ENCODE data around the gene MYMX.
"Not testable (repeated sequence)": the region's sequence is repeated elsewhere in the genome, so short reads cannot be mapped to it uniquely, and the experiment has no call there.

The MYMX gene

GRCh38 chr6:44188819-44189218 is 27.9 kb upstream of the MYMX start:
- no peak for DNase-seq

- DNase-seq, result no peak
These were observed 27.5 kb upstream of the MYMX start for GRCh38 chr6:44189257-44189656.

DNA sequence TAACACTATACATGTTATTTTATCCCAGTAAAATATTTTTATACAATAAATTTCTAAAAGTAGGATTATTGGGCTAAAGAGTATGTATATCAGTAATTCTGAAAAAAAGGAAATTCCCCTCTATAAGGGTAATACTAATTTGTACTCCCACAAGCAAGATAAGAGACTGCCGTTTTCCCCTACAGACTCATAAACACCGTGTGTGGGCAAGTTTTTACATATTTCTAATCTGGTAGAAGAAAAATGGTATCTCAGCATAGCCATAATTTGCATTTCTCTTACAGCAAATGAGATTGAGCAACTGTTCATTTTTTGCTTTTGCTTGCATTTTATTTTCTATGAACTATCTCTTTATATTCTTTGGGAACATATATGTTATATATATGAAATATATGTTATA is 26.0 kb upstream of the MYMX start:
- DNase-seq, result no peak

GRCh38 chr6:44192428-44193041 is 24.2 kb upstream of the MYMX start:
- no peak for DNase-seq

GRCh38 chr6:44193307-44193910 is 23.3 kb upstream of the MYMX start:
- no peak for DNase-seq

DNA sequence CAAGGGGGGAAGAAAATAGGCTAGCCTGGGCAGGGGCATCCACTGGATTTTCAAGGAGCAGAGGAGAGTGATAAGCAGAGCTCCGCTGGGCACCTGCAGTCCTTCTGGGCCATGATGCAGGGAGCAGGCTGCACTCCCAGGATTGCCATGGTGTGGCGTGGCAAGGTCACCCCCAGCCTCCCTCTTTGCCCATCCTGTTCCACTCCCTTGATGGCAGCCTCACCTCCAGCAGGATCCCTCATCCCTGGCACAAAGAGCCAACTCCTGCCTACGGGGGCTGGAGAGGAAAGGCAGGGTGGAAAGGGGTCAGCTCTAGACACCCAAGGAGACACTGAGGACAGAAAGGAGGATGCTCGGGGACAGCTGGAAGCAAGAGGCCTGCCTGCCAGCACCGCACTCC is 22.4 kb upstream of the MYMX start:
- DNase-seq, result no peak

DNA sequence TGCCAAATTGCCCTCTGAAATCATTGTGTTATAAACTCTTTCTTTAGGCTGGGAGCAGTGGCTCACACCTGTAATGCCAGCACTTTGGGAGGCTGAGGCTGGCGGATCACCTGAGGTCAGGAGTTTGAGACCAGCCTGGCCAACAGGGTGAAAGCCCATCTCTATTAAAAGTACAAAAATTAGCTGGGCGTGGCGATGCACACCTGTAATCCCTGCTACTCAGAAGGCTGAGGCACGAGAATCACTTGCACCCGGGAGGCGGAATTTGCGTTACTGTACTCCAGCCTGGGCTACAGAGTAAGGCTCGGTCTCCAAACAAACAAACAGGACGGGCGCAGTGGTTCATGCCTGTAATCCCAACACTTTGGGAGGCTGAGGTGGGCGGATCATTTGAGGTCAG is 20.4 kb upstream of the MYMX start:
- DNase-seq, result not testable (repeated sequence)

- no peak for DNase-seq
These were observed 18.0 kb upstream of the MYMX start for GRCh38 chr6:44198684-44199083.

- no peak for DNase-seq
These were observed 16.8 kb upstream of the MYMX start for GRCh38 chr6:44199883-44200282.

DNA sequence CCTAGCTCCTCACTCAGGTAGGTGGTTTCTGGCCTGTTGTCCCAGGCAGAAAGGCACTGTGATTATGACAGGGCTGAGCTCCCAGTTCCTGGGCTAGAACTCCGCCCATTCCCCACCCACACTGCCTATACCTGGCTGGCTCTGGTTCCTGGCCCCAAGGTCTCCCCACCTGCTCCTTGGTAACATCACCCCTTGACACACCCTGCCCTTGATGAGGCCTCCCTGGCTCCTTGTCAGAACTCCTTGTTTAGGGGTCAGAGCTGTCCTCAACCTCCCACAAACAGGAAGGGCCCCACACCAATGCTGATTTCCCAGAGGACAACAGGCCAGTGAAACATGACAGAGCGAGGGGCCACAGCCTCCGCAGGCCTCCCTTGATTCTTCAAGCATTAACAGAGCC is 15.5 kb upstream of the MYMX start:
- DNase-seq, result no peak

- DNase-seq, result no peak
These were observed 15.0 kb upstream of the MYMX start for GRCh38 chr6:44201638-44202303.

DNA sequence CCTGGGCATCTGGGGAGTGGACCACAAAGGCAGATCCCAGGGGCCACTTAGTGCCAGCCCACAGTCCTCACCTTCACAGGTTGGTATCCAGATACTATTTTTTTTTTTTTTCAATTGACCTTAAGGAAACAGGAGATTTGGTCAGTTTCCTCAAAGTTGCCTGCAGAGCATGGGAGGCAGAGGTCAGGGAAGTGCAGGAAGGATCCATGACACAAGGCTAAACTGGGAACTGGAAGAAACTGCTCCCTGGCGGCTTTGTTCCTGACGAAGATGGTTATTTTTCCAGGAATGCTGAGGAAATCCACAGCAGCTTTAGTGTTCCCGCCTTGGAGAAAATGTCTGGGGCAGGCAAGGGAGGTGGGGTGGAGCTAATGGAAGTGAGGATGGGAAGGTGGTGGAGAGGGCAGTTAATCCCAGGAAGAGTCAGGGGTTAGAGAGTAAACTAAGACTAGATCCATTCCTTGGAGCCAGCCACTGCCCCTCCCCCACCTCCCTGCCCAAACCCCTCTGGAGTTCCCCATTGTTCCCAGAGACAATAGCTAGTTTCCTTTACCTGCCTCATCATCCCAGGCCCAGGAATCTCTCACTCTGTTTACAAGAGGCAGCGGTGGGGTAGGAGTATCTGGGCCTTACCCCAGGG is 14.3 kb upstream of the MYMX start:
- no peak for DNase-seq

GRCh38 chr6:44202972-44203750 is 13.6 kb upstream of the MYMX start:
- no peak for DNase-seq

DNA sequence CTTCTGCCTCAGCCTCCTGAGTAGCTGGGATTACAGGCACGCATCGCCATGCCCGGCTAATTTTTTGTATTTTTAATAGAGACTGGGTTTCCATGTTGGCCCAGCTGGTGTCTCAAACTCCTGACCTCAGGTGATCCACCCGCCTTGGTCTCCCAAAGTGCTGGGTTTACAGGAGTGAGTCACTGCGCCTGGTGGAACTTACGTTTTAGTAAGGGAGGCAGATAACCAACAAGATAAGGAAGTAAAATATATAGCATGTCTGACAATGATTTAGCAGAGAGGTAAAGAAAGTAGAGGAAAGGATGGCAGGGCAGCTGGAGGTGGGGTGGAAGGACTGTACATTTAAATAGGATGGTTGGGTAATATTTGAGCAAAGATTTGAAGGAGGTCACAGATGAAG is 12.8 kb upstream of the MYMX start:
- no peak for DNase-seq

DNA sequence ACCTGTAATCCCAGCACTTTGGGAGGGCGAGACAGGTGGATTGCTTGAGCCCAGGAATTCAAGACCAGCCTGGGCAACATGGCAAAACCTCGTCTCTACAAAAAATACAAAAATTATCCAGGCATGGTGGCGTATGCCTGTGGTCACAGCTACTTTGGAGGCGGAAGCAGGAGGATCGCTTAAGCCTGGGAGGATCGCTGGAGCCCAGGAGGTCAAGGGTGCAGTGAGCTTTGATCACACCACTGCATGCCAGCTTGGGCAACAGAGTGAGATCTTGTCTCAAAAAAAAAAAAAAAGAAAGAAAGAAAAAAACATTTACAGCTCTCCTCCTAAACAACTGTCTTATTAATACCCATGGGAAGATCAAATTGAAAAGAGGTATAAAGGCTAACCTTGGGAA is 8.8 kb upstream of the MYMX start:
- no peak for DNase-seq

- no peak for DNase-seq
These were observed 5.4 kb upstream of the MYMX start for GRCh38 chr6:44211284-44211683.

GRCh38 chr6:44214307-44214706 is 2.4 kb upstream of the MYMX start:
- DNase-seq, result no peak

- no peak for DNase-seq
These were observed 812 bp downstream of the MYMX start for GRCh38 chr6:44217332-44218143.

DNA sequence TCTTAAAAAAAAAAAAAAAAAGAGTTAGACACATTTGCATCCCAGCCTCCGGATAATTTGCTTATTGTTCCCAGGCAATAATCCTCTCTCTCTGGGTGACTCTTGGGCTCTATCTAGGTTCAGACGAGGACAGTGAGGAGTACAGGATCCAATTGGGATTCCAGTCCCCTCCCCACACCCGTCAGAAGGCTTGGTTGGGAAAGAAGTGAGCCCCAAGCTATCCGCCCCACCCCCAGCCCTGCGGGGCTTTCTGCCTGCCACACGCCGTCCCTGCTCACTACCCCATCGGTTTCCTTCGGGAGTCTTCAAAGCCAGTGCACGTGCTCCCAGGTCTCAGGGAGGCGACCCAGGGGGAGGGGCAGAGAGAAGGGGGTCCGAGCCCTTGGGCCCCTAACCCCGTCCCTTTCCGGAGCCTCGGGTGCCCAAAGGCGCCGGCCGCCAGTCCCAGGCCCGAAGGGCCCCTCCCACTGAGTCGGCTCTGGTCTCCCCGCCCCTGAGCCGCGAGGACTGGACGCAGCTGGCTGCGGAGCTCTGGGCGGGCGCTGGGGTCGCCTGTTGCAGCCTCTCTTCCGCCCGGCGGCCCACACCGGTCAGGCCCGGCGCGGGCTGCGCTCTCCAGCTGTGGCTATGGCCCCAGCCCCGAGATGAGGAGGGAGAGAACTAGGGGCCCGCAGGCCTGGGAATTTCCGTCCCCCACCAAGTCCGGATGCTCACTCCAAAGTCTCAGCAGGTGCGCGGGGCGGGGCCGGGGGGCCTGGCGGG is 2.5 kb downstream of the MYMX start:
- peak; percentile 52 for DNase-seq

DNA sequence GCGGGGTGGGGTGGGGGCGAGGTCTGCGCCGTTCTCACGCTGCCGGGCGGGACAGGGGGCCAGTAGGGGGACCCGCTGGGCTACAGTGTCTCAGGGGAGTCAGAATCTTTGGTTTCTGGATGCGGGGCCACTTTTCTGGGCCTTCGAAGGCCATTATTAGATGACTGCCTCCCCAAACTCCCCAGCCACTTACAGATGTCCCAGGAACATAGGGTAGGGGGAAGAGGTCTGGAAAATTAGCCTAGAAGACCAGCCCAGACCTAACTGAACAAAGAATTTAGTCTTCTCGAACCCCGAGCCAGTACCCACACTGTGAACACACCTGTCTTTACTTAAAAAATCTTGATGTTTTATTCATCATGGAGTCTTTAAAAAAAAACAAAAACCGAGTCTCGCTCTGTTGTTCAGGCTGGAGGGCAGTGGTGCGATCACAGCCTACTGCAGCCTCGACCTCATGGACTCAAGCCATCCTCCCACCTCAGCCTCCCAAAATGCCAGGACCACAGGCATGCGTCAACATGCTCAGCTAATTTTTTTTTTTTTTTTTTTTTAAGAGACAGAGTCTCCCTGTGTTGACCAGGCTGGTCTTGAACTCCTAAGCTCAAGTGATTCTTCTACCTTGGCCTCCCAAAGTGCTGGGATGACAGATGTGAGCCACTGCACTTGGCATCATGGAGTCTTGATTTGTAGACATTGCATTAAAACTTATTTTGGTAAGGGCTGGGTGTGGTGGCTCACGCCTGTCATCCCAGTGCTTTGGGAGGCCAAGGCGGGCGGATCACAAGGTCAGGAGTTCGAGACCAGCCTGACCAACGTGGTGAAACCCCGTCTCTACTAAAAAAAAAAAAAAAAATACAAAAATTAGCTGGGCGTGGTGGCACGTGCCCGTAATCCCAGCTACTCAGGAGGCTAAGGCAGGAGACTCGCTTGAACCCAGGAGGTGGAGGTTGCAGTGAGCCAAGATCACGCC is 3.4 kb downstream of the MYMX start:
- no peak for DNase-seq

Measured in fibroblast of skin of back (primary cell).